HG03442 (cell line): ENCODE data around the gene AKR1A1.
"Not testable (repeated sequence)": the region's sequence is repeated elsewhere in the genome, so short reads cannot be mapped to it uniquely, and the experiment has no call there.

ENCODE experiments used
- ATAC-seq: cut with Tn5 transposase; IDR thresholded peaks from one replicate; pipeline ENCODE4 v1.9.1; 2021; ENCODE audit warnings: mild to moderate bottlenecking, moderate library complexity; ENCODE audit not compliant: unreplicated experiment

The AKR1A1 gene

DNA sequence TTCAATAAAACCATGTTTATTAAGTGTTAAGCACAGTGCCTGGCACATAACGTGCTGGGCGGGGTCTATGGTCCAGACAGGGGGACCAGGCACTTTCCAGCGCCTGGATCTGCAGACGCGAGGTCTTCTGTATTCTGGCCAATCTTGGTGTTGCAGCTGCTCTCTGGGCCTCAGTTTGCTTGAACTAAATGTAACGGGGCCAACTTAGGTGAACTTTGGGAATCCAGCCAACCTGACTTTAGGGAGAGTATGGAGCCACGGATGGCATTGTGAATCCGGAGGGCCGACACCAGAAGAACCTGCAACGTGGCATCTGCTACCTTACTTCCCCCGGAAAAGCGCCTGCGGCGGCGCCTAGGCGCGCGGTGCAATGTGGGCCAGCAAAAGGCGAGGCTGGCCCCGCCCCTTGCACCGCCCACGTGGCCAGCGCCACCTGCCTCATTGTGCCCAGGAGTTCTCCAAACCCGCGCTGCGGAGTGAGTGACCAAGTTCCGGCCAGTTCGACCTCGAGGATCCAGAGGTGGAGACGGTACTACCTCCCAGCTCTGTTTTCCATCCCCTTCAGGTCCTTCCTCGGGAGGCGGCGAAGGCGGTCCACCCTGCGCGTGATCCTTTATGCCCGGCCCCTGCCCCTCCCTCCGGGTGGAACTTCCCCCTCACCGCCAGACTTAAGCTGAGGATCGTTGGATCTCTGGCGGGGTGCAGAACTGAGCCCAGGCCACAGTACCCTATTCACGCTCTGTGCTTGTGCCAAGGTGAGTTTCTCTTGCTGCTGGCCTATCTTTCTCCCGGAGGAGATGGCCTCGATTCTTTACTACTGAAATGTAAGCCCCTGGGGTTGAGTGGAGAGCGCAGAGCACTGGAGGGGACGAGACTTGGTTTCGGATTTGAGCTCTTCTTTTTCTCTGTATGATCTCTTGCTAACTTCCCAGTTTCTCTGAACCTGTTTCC is at the start of gene AKR1A1:
TSS of gene AKR1A1 (plus strand) at position 426 of the 951 bp plus-strand sequence. CDS start 10,969 bp downstream, outside the sequence.
- ATAC-seq = peak; percentile 79

DNA sequence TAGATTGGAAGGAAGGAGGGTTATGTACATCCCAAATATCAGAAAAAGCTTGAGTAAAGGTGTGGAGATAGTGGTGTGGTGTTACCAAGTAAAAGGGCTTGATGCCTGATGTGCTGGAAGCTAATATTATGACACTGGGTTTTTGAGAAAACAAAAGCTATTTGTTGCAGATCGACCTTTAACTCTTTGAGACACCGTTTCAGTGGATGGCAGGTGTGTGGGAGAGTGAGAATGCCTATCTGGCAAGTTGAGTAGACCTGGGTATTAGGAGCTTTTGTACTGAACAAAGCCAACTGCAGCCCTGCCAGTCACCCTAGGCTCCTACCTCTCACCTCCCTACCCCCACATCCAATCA is 49.1 kb upstream of the AKR1A1 start:
- no peak for ATAC-seq

DNA sequence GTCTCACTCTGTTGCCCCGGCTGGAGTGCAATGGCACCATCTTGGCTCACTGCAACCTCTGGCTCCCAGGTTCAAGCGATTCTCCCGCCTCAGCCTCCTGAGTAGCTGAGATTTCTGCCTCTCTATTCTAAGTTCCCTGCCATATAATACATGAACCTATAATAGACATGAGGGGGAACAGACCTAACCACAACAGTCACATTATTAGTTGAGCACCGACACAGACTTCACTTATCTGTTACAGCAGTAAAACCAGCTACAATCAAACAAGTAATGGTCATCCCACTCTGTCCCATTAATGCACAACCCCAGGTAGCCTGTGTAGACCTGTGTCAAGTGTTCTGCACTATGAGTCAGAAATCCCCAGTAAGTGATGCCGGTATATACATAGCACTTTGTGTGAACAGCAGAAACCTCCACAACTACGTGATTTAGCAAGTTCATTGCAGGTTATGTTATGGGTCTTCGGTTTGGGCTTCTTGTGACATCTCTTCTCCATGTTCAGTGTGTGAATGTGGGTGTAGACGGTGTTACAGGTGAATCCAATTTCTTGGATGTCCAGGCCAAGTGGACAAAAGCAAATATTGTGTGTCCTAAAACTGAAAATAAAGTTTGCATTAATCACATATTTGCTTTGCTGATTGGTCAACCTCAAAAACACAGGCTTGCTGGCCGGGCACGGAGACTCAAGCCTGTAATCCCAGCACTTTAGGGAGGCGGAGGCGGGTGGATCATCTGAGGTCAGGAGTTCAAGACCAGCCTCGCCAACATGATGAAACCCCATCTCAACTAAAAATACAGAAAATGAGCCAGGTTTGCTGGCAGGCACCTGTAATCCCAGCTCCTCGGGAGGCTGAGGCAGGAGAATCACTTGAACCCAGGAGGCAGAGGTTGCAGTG is 46.9 kb upstream of the AKR1A1 start:
- no peak for ATAC-seq

DNA sequence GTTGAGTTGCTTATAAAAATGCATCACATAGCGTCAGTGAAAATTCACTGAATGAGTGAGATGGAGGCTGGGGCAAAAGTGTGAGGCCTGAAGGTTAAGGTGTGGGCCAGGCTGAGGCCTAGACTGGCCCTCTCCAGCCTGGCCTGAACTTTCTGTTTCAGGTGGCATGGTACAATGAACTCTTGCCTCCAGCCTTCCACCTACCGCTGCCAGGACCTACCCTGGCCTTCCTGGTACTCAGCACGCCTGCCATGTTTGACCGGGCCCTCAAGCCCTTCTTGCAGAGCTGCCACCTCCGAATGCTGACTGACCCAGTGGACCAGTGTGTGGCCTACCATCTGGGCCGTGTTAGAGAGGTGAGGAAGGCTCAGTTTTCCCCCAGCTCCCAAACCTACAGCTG is 43.4 kb upstream of the AKR1A1 start:
- no peak for ATAC-seq

DNA sequence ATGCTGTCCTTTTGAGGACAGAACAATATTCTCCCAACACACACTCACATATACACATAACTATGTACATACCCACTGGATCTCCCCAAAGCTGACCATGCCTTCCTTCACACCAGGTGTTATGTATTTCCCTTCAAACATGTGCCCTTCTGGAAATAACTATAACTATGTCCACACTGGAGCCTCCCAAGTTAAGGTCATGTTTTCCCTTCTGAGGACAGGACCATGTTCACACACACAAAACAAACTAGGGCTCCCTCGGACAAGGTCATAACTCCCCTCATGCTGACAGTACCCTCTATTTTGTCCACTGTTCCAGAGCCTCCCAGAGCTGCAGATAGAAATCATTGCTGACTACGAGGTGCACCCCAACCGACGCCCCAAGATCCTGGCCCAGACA is 42.7 kb upstream of the AKR1A1 start:
- no peak for ATAC-seq

DNA sequence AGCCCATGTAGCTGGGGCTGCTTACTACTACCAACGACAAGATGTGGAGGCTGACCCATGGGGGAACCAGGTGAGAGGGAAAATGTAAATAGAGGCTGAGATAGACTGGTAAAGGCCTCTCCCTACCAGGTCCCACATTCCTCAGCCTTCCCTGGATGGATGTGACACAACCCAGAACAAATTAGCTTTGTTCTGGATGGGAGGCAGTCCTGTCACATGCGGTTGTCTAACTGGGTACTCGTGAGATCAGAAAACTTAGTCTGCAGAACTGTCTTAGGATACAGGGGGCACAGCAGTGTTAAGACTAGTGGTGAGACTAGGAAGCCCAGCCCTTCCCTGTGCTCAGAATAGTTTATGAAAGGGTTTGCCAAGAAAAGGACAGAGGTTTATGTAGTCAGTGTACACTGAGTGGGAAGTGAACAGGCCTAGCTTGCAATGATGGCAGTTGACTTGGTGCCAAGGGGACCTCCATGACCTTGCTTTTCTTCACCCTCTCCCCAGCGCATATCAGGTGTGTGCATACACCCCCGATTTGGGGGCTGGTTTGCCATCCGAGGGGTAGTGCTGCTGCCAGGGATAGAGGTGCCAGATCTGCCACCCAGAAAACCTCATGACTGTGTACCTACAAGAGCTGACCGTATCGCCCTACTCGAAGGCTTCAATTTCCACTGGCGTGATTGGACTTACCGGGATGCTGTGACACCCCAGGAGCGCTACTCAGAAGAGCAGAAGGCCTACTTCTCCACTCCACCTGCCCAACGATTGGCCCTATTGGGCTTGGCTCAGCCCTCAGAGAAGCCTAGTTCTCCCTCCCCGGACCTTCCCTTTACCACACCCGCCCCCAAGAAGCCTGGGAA is 42.1 kb upstream of the AKR1A1 start:
- ATAC-seq = no peak

DNA sequence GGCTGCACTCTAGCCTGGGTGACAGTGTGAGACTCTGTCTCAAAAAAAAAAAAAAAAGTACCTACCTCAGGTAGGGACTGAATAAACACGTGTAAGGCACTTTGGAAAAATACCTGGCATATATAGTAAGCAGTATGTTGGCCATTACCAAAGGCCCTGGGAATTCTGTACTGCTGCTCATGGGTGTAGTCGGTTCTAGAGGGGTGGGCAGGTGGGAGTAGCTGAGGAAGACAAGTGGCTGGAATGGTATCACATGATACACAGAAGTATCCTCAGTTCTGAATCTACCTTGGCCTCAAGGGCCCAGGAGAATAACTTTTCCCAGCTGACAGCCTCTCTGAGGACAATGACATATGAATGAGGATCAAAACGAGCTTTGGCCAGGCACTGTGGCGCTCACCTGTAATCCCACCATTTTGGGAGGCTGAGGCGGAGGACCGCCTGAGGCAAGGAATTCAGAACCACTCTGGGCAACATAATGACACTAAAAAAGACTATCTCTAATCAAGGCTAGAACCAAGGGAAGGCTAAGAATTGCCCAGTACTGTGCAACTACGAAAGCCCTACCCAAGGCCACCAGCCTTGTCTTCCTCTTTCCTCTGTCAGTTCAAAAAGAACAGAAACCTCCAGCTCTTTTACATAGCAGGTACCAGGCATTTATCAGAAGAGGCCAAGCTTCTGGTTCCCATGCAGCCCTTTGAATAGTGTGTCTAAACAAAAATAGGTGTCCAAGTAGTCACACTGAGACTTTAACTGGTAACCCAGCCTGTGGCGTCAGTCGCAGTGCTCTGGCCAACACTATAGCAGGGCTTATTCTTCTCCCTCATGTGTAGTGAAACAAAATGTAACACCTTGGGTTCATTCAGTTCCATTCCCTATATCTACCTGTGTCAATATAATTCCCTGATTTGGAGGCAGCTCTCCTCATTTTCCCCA is 40.3 kb upstream of the AKR1A1 start:
- no peak for ATAC-seq

DNA sequence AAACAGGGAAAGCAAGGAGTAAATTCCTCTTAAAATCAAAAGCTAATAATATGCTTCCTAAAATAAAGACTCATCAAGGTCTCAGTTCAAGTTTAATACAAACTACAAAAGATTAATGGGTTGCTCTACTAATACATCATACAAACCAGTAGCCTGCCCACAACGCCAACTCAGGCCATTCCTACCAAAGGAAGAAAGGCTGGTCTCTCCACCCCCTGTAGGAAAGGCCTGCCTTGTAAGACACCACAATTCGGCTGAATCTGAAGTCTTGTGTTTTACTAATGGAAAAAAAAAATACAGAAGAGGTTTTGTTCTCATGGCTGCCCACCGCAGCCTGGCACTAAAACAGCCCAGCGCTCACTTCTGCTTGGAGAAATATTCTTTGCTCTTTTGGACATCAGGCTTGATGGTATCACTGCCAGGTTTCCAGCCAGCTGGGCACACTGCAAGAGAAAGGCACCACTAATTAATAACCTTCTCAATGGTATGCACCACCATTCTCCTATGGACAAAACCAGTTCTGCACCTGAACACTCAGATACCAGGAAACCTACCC is 39.6 kb upstream of the AKR1A1 start:
- ATAC-seq = no peak

DNA sequence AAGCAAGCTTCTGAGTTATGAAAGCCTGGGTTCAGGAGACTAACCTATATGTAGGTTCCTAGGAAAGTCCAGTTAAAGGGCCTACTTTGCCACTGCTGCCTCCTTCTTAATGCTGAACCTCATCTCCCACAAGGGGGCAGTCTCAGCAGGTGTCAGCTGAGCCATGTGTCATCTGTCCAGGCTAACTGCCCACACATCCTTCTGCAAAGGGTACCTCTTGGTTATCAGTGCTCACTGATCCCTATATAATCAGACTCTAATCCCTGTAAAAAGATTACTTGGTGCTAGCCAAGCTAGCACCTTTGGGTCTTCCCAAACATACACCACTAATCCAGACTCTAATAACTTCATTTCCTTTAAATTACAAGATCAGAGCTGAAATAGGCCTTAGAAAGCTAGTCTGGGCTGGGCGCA is 38.0 kb upstream of the AKR1A1 start:
- no peak for ATAC-seq

DNA sequence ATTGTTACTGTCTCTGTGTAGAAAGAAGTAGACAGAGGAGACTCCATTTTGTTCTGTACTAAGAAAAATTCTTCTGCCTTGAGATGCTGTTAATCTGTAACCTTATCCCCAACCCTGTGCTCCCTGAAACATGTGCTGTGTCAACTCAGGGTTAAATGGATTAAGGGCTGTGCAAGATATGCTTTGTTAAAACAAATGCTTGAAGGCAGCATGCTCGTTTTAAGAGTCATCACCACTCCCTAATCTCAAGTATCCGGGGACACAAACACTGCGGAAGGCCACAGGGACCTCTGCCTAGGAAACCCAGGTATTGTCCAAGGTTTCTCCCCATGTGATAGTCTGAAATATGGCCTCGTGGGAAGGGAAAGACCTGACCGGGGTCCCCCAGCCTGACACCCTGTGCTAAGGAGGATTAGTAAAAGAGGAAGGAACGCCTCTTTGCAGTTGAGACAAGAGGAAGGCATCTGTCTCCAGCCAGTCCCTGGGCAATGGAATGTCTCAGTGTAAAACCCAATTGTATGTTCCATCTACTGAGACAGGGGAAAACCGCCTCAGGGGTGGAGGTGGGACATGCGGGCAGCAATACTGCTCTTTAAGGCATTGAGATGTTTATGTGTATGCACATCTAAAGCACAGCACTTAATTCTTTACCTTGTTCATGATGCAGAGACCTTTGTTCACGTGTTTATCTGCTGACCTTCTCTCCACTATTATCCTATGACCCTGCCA is 36.9 kb upstream of the AKR1A1 start:
- ATAC-seq = not testable (repeated sequence)

DNA sequence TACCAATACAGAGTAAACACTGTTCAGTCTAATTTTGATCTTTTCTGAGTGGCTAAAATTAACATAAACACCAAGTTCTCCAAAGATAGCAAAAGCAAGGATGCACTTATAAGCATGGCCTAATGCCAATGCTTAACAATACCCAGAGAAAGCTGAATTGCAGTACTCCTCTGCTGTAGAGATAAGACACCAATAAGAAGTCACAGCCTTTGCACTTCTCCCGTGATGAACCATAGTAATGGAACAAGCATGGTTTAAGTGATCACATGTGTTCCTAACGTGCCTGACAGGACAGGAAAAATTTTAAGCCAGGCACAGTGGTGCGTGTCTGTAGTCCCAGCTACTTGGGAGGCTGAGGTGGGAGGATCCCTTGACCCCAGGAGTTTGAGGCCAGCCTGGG is 34.6 kb upstream of the AKR1A1 start:
- ATAC-seq = no peak

DNA sequence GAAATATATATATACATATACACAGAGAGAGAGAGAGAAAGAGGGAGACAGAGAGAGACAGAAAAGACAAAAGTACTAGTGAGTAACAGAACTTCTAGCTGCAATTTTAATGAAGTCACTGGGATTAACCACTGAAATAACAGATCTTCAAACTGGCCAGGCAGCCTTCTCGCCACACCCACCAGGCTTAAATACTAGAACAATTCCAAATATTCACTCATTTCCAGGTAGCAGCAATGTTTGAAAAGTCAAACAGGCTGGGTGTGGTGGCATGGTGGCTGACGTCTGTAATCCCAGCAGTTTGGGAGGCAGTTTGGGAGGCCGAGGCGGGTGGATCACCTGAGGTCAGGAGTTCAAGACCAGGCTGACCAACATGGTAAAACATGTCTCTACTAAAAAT is 34.2 kb upstream of the AKR1A1 start:
- ATAC-seq = no peak

DNA sequence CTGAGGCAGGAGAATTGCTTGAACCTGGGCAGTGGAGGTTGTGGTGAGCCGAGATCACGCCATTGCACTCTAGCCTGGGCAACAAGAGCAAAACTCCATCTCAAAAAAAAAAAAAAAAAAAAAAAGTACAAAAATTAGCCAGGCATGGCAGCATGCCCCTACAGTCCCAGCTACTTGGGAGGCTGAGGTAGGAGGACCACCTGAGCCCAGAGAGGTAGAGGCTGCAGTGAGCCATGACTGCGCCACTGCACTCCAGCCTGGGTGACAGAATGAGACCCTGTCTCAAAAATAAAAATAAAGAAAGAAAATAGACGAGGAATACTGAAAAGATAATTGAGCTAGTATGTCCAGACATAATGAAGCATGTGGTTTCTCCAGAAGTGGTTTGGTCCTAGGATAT is 32.3 kb upstream of the AKR1A1 start:
- not testable (repeated sequence) for ATAC-seq

DNA sequence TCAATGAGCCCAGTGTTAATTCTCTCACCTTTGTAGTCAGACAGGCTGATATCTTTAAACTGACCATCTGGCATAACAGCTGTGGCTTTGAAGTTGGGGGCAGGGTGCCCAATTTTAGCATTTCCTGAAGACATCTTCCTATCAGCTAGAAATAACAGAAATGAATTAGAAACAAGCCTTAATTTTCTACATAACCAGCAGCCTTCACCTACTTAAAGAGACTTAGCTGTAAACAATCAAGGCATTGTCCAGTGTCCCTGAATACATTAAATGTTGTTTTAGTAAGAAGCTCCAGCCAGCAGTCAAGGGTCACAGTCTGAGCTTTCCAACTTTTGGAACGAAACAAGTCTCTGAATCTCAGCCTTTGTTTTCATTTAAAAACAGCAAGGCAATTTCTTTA is 31.7 kb upstream of the AKR1A1 start:
- no peak for ATAC-seq

DNA sequence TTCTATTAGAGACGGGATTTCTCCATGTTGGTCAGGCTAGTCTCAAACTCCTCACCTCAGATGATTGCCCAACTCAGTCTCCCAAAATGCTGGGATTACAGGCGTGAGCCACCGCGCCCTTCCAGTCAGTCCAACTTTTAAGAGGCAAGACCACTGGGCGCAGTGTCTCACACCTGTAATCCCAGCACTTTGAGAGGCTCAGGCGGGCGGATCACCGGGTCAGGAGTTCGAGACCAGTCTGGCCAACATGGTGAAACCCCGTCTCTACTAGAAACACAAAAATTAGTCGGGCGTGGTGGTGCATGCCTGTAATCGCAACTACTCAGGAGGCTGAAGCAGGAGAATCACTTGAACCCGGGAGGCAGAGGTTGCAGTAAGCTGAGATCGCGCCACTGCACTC is 30.9 kb upstream of the AKR1A1 start:
- not testable (repeated sequence) for ATAC-seq

DNA sequence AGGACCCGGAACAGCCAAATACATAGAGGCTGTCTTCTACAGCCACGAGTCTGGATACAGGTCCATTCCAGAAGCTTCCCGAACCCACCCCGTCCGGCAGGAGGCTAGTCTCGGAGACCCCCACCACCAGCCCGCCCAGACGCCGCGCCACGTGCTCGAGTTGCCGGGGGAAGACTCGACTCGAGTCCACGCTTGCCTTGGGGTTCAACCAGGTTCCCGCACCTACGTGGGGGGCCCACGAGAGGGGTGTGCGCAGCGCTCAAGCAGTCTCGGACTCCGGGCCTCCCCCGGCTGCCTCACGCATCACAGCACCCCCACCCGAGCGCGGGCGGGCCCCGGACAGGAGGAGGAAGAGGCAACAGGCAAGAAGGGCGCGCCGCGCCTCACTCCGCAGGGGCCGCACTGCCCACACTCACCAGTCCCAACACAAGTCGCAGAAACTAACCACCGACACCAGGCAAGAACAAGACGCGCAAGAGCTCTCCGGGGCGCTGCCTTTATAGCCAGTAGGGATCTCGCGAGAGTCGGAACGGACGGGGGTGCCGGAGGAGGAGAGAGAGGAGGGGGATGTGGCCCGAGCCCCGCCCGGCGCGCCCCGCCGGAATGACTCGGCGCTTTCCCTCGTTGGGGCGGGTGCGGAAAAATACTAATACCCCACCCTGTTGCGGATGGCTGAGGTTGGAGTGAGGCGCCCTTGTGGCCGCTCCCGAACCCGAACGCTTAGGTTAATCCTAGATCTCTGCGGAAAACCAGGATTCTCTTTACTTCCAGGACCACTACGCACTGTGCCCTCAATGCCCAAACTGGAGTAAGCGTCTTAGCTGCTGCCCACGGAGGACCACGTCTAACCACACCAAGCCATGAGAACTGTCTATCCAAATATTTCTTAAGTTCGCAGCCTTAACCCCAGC is 29.0 kb upstream of the AKR1A1 start, which contains the start of gene PRDX1:
TSS of gene PRDX1 (minus strand) at position 472 of the 911 bp plus-strand sequence. CDS start 2,841 bp downstream, outside the sequence.
- ATAC-seq = peak; percentile 78

DNA sequence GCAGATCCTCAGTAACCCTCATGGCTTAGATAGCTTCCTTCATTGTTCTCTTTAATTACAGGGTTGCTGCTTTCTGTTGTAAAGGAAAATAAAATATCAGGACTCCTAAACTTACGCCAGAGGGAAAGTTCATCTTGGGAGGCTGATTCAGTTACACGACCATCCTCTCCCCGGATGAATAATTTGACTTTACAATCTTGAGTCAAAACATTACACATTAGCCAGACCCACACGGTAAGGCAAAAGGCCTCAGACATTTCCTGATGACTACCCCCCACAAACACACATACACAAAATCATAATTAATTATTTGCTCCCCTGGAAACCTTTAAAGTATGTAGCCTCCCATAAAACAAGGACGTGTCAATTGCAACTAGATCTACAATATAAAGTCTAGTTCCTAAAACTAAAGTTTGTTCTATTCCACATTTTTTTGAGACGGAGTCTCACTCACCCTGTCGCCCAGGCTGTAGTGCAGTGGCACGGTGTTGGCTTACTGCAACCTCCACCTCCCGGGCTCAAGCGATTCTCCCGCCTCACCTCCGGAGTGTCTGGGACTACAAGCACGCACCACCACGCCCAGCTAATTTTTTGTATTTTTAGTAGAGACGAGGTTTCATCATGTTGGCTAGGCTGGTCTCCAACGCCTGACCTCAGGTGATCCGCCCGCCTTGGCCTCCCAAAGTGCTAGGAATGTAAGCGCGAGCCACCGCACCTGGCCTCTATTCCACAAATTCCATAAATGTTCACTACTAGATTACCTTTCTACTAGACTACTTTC is 28.1 kb upstream of the AKR1A1 start:
- no peak for ATAC-seq
